PC-3 (cell line): Measurements from ENCODE around the gene ACVR1.
A peak's percentile ranks its signal among the peaks of the same experiment; 100 is the strongest.

ENCODE experiments used
- EZH2phosphoT487 ChIP-seq: fragments of 300-600 bp; sonication (generic); IDR thresholded peaks from 2 replicates; pipeline ENCODE4 v1.6.1; 2018; ENCODE audit warnings: mild to moderate bottlenecking, antibody characterized with exemption, low read length, borderline replicate concordance
- TF ChIP-seq, protein P1 (sequence below): fragments of 300-600 bp; sonication (generic); conservative IDR thresholded peaks from 2 replicates; pipeline ENCODE4 v1.5.1; 2017; ENCODE audit warnings: antibody characterized with exemption, low read depth, mild to moderate bottlenecking, low read length

DNA sequence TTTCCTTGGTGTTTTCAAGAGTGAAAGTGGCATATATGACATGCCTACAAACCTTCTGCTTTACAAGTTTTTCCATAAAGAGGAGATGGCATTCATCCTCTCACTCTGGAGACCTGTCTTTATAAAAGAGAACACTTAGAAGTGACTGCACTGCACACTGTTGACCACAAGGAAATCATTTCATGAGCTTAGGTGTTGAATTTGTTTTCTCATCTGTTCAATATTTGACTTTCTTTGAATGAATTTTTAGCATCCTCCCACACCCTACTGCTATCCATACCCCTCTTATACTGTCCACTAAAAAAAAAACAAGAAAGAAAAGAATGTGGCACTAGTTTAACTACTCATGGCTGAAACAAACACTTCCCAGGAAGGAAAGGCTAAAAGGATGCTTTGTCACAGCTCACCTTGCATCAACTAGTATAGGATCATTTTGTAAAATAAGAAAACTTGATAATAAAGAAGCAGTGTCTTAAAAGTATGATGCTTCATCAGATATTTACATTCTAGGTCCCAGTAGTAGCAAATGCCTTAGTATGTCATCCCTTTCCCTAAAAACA lies 83.0 kb downstream of the ACVR1 start:
- TF ChIP-seq, protein P1, sequence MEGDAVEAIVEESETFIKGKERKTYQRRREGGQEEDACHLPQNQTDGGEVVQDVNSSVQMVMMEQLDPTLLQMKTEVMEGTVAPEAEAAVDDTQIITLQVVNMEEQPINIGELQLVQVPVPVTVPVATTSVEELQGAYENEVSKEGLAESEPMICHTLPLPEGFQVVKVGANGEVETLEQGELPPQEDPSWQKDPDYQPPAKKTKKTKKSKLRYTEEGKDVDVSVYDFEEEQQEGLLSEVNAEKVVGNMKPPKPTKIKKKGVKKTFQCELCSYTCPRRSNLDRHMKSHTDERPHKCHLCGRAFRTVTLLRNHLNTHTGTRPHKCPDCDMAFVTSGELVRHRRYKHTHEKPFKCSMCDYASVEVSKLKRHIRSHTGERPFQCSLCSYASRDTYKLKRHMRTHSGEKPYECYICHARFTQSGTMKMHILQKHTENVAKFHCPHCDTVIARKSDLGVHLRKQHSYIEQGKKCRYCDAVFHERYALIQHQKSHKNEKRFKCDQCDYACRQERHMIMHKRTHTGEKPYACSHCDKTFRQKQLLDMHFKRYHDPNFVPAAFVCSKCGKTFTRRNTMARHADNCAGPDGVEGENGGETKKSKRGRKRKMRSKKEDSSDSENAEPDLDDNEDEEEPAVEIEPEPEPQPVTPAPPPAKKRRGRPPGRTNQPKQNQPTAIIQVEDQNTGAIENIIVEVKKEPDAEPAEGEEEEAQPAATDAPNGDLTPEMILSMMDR = peak; percentile 35; the same call in 1 of the 2 replicates
- no peak for TF ChIP-seq EZH2phosphoT487
